ENCODE data around the gene MRPL36.

The MRPL36 gene

DNA sequence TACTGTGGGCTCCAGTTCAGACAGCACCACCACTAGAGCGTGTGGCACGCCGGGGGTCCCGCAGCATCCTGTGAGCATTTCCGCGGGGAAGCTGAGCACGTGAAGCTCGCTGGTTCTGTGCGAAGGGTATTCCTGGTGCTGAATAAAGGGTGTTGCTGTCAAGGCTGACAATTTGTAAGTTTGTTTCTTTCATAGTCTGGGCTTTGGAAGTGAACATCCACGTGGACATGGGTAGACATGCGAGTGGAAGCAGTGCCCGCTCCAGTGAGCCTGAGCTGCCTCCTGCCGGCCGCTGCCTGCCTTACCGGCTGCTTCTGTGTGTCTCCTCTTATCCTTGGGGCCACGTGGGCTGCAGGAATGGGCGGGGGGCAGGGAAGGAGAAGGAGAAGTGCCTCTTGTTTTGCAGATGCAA, 16.2 kb upstream of the MRPL36 start:
- H3K4me3 ChIP-seq (ENCODE audit: low read depth, low read length), result no peak overlapping the region

GRCh38 chr5:1815071-1815786, 15.6 kb upstream of the MRPL36 start:
- H3K4me3 ChIP-seq (ENCODE audit: low read depth, low read length), result no peak overlapping the region

GRCh38 chr5:1814183-1815020, 14.8 kb upstream of the MRPL36 start:
- H3K4me3 ChIP-seq (ENCODE audit: low read depth, low read length), result no peak overlapping the region

GRCh38 chr5:1810581-1811101, 11.0 kb upstream of the MRPL36 start:
- no peak overlapping the region for H3K4me3 ChIP-seq (ENCODE audit: low read depth, low read length)

GRCh38 chr5:1809416-1810035, 9.9 kb upstream of the MRPL36 start:
- H3K4me3 ChIP-seq (ENCODE audit: low read depth, low read length), result no peak overlapping the region

DNA sequence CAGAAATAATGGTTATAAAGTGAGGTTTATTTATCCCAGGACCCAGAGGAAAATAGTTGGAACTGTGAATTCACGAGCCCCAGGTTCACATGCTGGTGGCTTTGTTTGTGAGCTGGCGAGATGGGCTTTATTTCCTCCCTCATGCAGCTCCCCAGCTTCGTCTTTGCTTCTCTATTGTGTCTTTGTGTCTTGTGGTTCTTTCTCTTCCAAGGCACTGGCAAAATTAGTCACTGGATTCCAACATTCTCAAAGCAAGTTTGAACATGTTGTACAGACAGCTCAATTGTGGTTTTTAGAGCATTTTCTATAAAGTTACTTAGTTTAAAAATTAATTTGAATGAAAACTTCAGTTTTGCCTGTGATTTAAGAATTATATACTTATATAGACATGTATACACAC, 8.8 kb upstream of the MRPL36 start:
- no peak overlapping the region for H3K4me3 ChIP-seq (ENCODE audit: low read depth, low read length)

DNA sequence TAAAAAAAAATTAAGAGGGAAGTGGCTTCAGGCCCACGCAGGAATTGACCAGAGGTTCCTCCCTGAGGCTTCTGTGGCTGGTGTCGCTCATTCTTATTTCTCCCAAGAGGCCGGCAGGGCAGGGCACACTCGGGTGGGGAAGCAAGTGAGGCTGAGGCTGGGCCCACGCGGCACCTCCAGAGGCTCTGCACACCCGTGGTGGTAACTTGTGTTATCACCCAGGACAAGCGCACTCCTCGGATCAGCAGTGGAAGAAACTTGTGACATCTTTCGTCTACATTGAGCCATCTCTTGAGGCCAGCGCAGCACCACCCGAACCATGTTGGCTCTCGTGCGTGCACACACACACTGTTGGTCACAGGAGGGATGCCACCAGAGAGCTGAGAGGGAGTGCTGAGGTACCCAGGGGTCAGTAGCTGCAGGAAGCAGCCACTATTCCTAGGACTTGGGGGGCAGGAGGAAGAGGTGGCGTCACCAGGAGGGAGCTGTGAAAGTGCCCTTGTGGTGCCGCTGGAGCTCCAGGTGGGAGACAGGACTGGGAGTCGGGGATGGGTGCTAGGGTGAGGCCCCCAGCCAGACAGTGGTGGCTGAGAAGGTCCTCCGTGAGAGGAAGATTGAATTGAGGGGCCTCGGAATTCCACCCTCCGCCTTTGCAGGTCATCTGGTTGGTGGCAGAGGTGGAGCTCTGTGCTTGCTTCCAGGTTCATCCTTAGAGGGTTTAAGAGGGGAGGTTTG, 8.0 kb upstream of the MRPL36 start:
- no peak overlapping the region for H3K4me3 ChIP-seq (ENCODE audit: low read depth, low read length)

GRCh38 chr5:1806974-1807373, 7.3 kb upstream of the MRPL36 start:
- H3K4me3 ChIP-seq (ENCODE audit: low read depth, low read length), result no peak overlapping the region

GRCh38 chr5:1806199-1806598, 6.6 kb upstream of the MRPL36 start:
- no peak overlapping the region for H3K4me3 ChIP-seq (ENCODE audit: low read depth, low read length)

GRCh38 chr5:1805736-1806135, 6.1 kb upstream of the MRPL36 start:
- no peak overlapping the region for H3K4me3 ChIP-seq (ENCODE audit: low read depth, low read length)

- H3K4me3 ChIP-seq (ENCODE audit: low read depth, low read length), result no peak overlapping the region
Observed at GRCh38 chr5:1805326-1805725, 5.7 kb upstream of the MRPL36 start.

DNA sequence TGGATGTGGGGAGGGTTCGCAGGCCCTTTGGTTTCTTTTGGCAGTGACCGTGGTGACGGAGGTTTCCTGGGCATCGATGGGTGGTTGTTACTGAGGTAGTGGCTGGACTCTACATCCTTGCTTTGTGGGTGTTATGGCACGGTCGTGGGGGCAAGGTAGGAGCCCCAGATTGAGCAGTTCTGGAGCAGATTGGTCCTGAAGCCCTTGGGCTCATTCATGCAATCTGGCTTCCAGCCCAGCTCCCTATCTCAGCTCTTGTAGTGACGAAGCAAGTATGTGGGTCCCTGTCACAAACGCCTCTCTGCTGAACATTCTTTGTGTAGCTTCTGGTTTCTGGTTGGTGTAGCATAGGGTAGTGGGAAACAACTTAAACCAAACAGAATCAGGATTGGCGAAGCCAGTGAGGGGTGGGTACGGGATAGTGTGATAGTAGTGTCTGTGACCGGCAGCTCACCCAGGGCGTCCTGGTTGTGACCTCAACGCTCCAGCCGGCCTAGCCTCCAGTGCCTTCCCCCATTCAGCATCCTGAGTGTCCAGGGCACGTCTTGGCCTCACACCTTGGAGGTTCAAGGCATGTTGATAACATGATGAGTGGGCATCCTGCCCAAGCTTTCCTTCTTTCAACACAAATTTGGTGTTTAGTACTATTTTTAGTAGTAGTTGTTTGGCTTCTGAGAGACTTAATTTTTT, 4.5 kb upstream of the MRPL36 start:
- no peak overlapping the region for H3K4me3 ChIP-seq (ENCODE audit: low read depth, low read length)

- no peak overlapping the region for H3K4me3 ChIP-seq (ENCODE audit: low read depth, low read length)
Observed at GRCh38 chr5:1803192-1803591, 3.6 kb upstream of the MRPL36 start.

GRCh38 chr5:1801967-1802295, 2.3 kb upstream of the MRPL36 start:
- peak overlapping the region; percentile 95 for H3K4me3 ChIP-seq (ENCODE audit: low read depth, low read length)

DNA sequence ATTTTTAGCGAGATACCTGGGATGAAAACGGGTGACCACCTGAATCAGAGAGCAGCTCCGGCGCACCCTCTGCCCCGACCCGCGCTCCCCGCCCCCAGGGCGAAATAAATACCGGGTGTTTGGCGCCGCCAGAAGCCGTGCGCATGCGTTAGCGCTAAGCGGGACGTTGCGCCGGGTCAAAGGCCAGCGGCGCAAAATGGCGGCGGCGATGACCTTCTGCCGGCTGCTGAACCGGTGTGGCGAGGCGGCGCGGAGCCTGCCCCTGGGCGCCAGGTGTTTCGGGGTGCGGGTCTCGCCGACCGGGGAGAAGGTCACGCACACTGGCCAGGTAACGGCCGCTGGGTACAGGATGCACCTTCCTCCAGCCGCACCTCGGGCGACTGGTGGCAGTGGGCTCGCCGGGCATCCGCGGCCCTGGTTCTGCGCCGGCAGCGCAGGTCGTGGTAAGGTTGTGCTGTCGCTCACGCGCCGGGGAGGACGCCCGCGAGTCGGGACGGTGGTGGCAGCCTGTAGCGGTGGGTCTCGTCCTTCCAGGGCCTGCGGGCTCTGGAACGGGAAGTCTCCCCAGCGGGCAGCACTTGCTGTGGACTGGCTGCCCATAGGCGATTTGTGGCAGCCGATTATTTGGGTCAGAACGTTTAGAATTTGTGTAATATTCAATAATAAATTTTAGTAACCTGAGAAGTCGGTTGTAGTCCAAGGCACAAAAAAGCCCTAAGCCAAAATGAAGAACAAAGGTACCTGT, 1.8 kb upstream of the MRPL36 start, which contains the start of gene NDUFS6:
TSS of gene NDUFS6 (plus strand) at position 186 of the 745 bp plus-strand sequence. CDS start at position 197, 11 bp downstream.
- H3K4me3 ChIP-seq (ENCODE audit: low read depth, low read length), result peak within 1 kb of the TSS; percentile 95

GRCh38 chr5:1800472-1801221, 1.0 kb upstream of the MRPL36 start:
- H3K4me3 ChIP-seq (ENCODE audit: low read depth, low read length), result peak overlapping the region; percentile 95

DNA sequence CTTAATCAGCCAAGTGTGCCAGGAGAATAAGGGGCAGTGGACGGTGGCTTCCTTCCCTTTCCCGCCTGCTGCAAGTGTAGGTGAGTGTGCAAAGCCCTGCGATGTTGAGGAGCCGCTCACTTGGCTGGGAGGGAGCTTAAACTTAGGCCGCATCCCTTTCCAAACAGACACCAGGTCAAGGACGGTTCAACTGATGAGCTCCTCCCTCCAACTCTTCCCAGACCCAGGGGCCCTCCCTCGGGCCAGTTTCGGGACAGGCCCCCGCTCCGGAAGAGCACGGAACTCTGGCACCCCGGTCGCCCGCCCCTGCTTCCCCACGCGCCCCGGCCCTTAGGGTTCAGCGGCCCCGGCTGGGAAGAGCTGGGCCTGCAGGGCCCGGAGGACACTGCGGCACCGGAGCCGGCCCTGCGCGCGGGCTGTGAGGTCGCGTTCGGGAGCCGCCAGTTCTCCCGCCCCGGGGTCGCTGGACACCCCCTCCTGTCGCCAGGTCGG, 481 bp downstream of the MRPL36 start:
- peak overlapping the region; percentile 69 for H3K4me3 ChIP-seq (ENCODE audit: low read depth, low read length)

GRCh38 chr5:1798589-1798988, 1.0 kb downstream of the MRPL36 start:
- H3K4me3 ChIP-seq (ENCODE audit: low read depth, low read length), result peak overlapping the region; percentile 69

DNA sequence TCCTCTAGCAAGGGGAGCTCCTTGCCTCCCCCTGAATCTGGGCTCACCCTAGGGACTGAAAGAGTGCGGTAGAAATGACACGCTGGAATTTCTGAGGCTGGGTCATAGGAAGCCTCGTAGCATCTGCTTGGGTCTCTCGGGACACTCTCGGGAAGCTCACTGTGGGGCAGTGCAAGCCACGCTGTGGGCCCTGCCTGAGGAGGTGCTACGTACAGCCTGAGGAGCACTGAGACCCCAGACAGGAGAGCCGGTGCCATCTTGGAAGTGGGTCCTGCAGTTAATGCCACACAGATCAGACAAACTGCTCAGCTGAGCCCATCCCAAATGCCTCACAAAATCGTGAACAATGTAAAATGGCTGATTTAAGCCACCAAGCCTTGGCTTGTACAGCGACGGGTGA, 1.8 kb downstream of the MRPL36 start:
- no peak overlapping the region for H3K4me3 ChIP-seq (ENCODE audit: low read depth, low read length)
